Mononuclear cell (primary cell): ENCODE measurements around the gene ZDHHC3. TPM values are rescaled to one million over a fixed set of nuclear protein-coding genes. Genes with fewer than 3 reads are reported as not detected.

ENCODE experiments used
- H3K27me3 ChIP-seq: 2 replicates; pipeline ENCODE4 v1.6.0; 2011; ENCODE audit warnings: low read length, control low read depth; ENCODE audit not compliant: insufficient read depth
- H3K4me1 ChIP-seq: 2 replicates; pipeline ENCODE4 v1.5.1; 2011; ENCODE audit warnings: mild to moderate bottlenecking, low read length, control low read depth; ENCODE audit not compliant: insufficient read depth
- H3K4me3 ChIP-seq: 2 replicates; pipeline ENCODE4 v1.5.1; 2011; ENCODE audit warnings: mild to moderate bottlenecking, low read length, moderate library complexity
- H3K9me3 ChIP-seq: 2 replicates; pipeline ENCODE4 v1.5.1; 2011; ENCODE audit warnings: low read depth, mild to moderate bottlenecking, control low read depth, low read length
- total RNA-seq: library from RNA; depleted of rRNA; stranded (reverse); fragments of >200 nt; gene quantifications from one replicate; pipeline ENCODE4 v1.2.3, GENCODE V29; 2012

The ZDHHC3 gene
- total RNA-seq, 1 donor: 55.9 TPM

- Histone ChIP-seq H3K4me1 (no peaks in the 10 kb centered on the region), H3K27me3 (no peaks in the 10 kb centered on the region)
Observed at GRCh38 chr3:44890852-44891251, 85.1 kb downstream of the ZDHHC3 start.

GRCh38 chr3:44890258-44890657 lies 85.7 kb downstream of the ZDHHC3 start:
- no peaks in the 10 kb centered on the region for H3K27me3 ChIP-seq
- no peaks in the 10 kb centered on the region for H3K9me3 ChIP-seq
- no peak overlapping the region for H3K4me3 ChIP-seq
- no peaks in the 10 kb centered on the region for H3K4me1 ChIP-seq

More at GRCh38 chr3:44890852-44891251, 85.1 kb downstream of the ZDHHC3 start:
- H3K9me3 ChIP-seq: no peaks in the 10 kb centered on the region
- no peak overlapping the region for H3K4me3 ChIP-seq

- no peak overlapping the region for H3K4me3 ChIP-seq
- no peaks in the 10 kb centered on the region for H3K9me3 ChIP-seq
- no peaks in the 10 kb centered on the region for H3K4me1 ChIP-seq
- no peaks in the 10 kb centered on the region for H3K27me3 ChIP-seq
Observed at GRCh38 chr3:44887101-44887500, 88.9 kb downstream of the ZDHHC3 start.

- no peaks in the 10 kb centered on the region for H3K4me1 ChIP-seq
- H3K9me3 ChIP-seq: no peaks in the 10 kb centered on the region
- H3K4me3 ChIP-seq: no peak overlapping the region
- no peaks in the 10 kb centered on the region for H3K27me3 ChIP-seq
Observed at GRCh38 chr3:44886561-44886960, 89.4 kb downstream of the ZDHHC3 start.

GRCh38 chr3:44885618-44886017 lies 90.4 kb downstream of the ZDHHC3 start:
- H3K9me3 ChIP-seq: no peaks in the 10 kb centered on the region
- H3K4me3 ChIP-seq: no peak overlapping the region
- H3K27me3 ChIP-seq: no peaks in the 10 kb centered on the region
- no peaks in the 10 kb centered on the region for H3K4me1 ChIP-seq

GRCh38 chr3:44883999-44884431 lies 92.0 kb downstream of the ZDHHC3 start:
- Histone ChIP-seq H3K9me3 (no peaks in the 10 kb centered on the region), H3K27me3 (no peaks in the 10 kb centered on the region), H3K4me1 (no peaks in the 10 kb centered on the region), H3K4me3 (no peak overlapping the region)

GRCh38 chr3:44883213-44883955 lies 92.6 kb downstream of the ZDHHC3 start:
- H3K27me3 ChIP-seq: no peaks in the 10 kb centered on the region
- no peak overlapping the region for H3K4me3 ChIP-seq
- no peaks in the 10 kb centered on the region for H3K9me3 ChIP-seq
- no peaks in the 10 kb centered on the region for H3K4me1 ChIP-seq

- H3K4me1 ChIP-seq: no peaks in the 10 kb centered on the region
- no peaks in the 10 kb centered on the region for H3K9me3 ChIP-seq
- H3K27me3 ChIP-seq: no peaks in the 10 kb centered on the region
- no peak overlapping the region for H3K4me3 ChIP-seq
Observed at GRCh38 chr3:44880284-44880683, 95.7 kb downstream of the ZDHHC3 start.

- no peak overlapping the region for H3K4me3 ChIP-seq
- no peaks in the 10 kb centered on the region for H3K27me3 ChIP-seq
- H3K9me3 ChIP-seq: no peaks in the 10 kb centered on the region
- H3K4me1 ChIP-seq: no peaks in the 10 kb centered on the region
Observed at GRCh38 chr3:44877333-44877732, 98.6 kb downstream of the ZDHHC3 start.

GRCh38 chr3:44875596-44875995 lies 100.4 kb downstream of the ZDHHC3 start:
- Histone ChIP-seq H3K4me1 (no peaks in the 10 kb centered on the region), H3K4me3 (no peak overlapping the region), H3K27me3 (no peaks in the 10 kb centered on the region), H3K9me3 (no peaks in the 10 kb centered on the region)

Other genes starting within 250 kb of the ZDHHC3 start
- gene ZNF501, start 246.5 kb downstream of the ZDHHC3 start, total RNA-seq: 0.21 TPM
- gene KIAA1143, start 214.6 kb downstream of the ZDHHC3 start, total RNA-seq: 17.0 TPM
- gene KIF15, start 214.4 kb downstream of the ZDHHC3 start, total RNA-seq: 1.5 TPM
- 3.7 TPM for gene TMEM42, start 114.3 kb downstream of the ZDHHC3 start, total RNA-seq
- not detected for gene TGM4, start 101.6 kb downstream of the ZDHHC3 start, total RNA-seq
- gene EXOSC7, start 70 bp upstream of the ZDHHC3 start, total RNA-seq: 19.7 TPM
- 0.21 TPM for gene CLEC3B, start 50.1 kb upstream of the ZDHHC3 start, total RNA-seq
- 0.31 TPM for gene CDCP1, start 170.2 kb upstream of the ZDHHC3 start, total RNA-seq